Medulla oblongata (tissue), 1 donor: ENCODE data around the gene MAGI2.

Experiments used
- DNase-seq: peaks from one replicate; pipeline ENCODE4 v3.0.0-alpha.2; 2015; ENCODE audit errors: extremely low spot score

The MAGI2 gene

GRCh38 chr7:78039790-78040776 lies 1413.4 kb downstream of the MAGI2 start:
- no peak for DNase-seq

GRCh38 chr7:78038465-78039080 lies 1414.9 kb downstream of the MAGI2 start:
- no peak for DNase-seq

GRCh38 chr7:78037603-78038002 lies 1415.9 kb downstream of the MAGI2 start:
- DNase-seq, result no peak

GRCh38 chr7:78033410-78033809 lies 1420.1 kb downstream of the MAGI2 start:
- no peak for DNase-seq

- DNase-seq, result no peak
Measured at GRCh38 chr7:78026492-78026891, 1427.0 kb downstream of the MAGI2 start.

GRCh38 chr7:78024591-78024990 lies 1428.9 kb downstream of the MAGI2 start:
- no peak for DNase-seq

- DNase-seq, result no peak
Measured at GRCh38 chr7:78023191-78023590, 1430.3 kb downstream of the MAGI2 start.

GRCh38 chr7:78022165-78022564 lies 1431.3 kb downstream of the MAGI2 start:
- DNase-seq, result no peak

GRCh38 chr7:78020874-78021249 lies 1432.6 kb downstream of the MAGI2 start:
- peak; percentile 27 for DNase-seq

GRCh38 chr7:78020136-78020873 lies 1433.2 kb downstream of the MAGI2 start:
- peak; percentile 96 for DNase-seq

- DNase-seq, result peak; percentile 85
Measured at GRCh38 chr7:78019447-78020135, 1433.9 kb downstream of the MAGI2 start.

GRCh38 chr7:78018641-78019446 lies 1434.6 kb downstream of the MAGI2 start:
- peak; percentile 42 for DNase-seq

- DNase-seq, result peak; percentile 6
Measured at GRCh38 chr7:78017591-78018100, 1435.8 kb downstream of the MAGI2 start.

- no peak for DNase-seq
Measured at GRCh38 chr7:78015574-78016260, 1437.8 kb downstream of the MAGI2 start.

GRCh38 chr7:78014401-78014800 lies 1439.1 kb downstream of the MAGI2 start:
- no peak for DNase-seq

GRCh38 chr7:78013386-78013785 lies 1440.1 kb downstream of the MAGI2 start:
- no peak for DNase-seq

- DNase-seq, result no peak
Measured at GRCh38 chr7:78011642-78012041, 1441.8 kb downstream of the MAGI2 start.

- no peak for DNase-seq
Measured at GRCh38 chr7:78007231-78007630, 1446.2 kb downstream of the MAGI2 start.

GRCh38 chr7:78006063-78006755 lies 1447.3 kb downstream of the MAGI2 start:
- no peak for DNase-seq
